ENCODE results near the gene IARS2. TPM values are rescaled to one million over a fixed set of nuclear protein-coding genes. Genes with fewer than 3 reads are reported as not detected.

Gene IARS2
- total RNA-seq, 1 experiment from 2014 or later: 72.9 TPM

GRCh38 chr1:220123889-220124288 is 30.0 kb downstream of the IARS2 start:
- H3K9me3 Mint-ChIP-seq: no peaks in the 10 kb centered on the region

More at GRCh38 chr1:220123889-220124288, 30.0 kb downstream of the IARS2 start:
- Histone ChIP-seq H3K23ac (ENCODE audit: insufficient read length, low read depth, low read length) (no peak overlapping the region), H3T11ph (ENCODE audit: low read length) (no peak overlapping the region), H4K91ac (ENCODE audit: insufficient read length, low read depth, low read length) (no peak overlapping the region), H2BK12ac (ENCODE audit: insufficient read length, low read depth, low read length) (no peak overlapping the region), H2BK20ac (ENCODE audit: low read depth, low read length, poor library complexity, severe bottlenecking) (no peak overlapping the region), H3K9me3 (ENCODE audit: control insufficient read depth, low read depth, low read length) (no peaks in the 10 kb centered on the region), H4K5ac (ENCODE audit: insufficient read length, low read depth, low read length) (no peak overlapping the region), H2AFZ (ENCODE audit: low read length) (no peak overlapping the region), H2BK120ac (ENCODE audit: low read depth, low read length, poor library complexity, severe bottlenecking) (no peak overlapping the region), H3K27ac (ENCODE audit: insufficient read length, low read depth, low read length) (no peak overlapping the region), H3K23me2 (ENCODE audit: insufficient read length, low read depth, low read length, poor library complexity, severe bottlenecking) (no peaks in the 10 kb centered on the region), H3K4me1 (ENCODE audit: insufficient read depth, low read length) (no peaks in the 10 kb centered on the region), H4K20me1 (ENCODE audit: control insufficient read depth, insufficient read depth, insufficient read length) (no peaks in the 10 kb centered on the region), H3K27me3 (ENCODE audit: insufficient read depth, low read length) (no peaks in the 10 kb centered on the region), H3K79me1 (ENCODE audit: insufficient read depth, low read depth, low read length, poor library complexity, severe bottlenecking) (no peaks in the 10 kb centered on the region), H3K9ac (ENCODE audit: extremely low read depth, insufficient read length, low read length) (no peak overlapping the region), H2AK5ac (ENCODE audit: insufficient read length, low read length) (no peak overlapping the region), H4K8ac (replicated peaks; ENCODE audit: insufficient read length, low read depth, low read length) (no peak overlapping the region), H3K14ac (ENCODE audit: insufficient read depth, low read length) (no peak overlapping the region), H2BK15ac (ENCODE audit: low read depth, low read length) (no peak overlapping the region), H2BK5ac (ENCODE audit: insufficient read length, low read length) (no peak overlapping the region), H3K4me2 (ENCODE audit: insufficient read depth, insufficient read length, low read length) (no peak overlapping the region), H3K56ac (ENCODE audit: insufficient read length, low read depth, low read length) (no peak overlapping the region), H3K4ac (ENCODE audit: low read depth, low read length) (no peak overlapping the region), H3K18ac (ENCODE audit: insufficient read length, low read depth, low read length) (no peak overlapping the region), H3K79me2 (ENCODE audit: insufficient read depth, low read length) (no peaks in the 10 kb centered on the region)
- no peak for DNase-seq
- Mint-ChIP-seq H3K4me1 (peaks cover 0 to 4% of the 10 kb centered on the region in 2 experiments; a peak in 1 of 4 replicates), H3K27ac (no peak overlapping the region), H3K27me3 (ENCODE audit: low read depth) (no peaks in the 10 kb centered on the region), H3K36me3 (ENCODE audit: insufficient read depth in 1 of 3, low read depth in 3 of 3) (peaks cover 2 to 18% (median 17%) of the 10 kb centered on the region in 3 experiments; a peak in 6 of 7 replicates), H3K4me3 (no peak overlapping the region)
- peak; percentile 56 for TF ChIP-seq CTCF (conservative IDR thresholded peaks at IDR 0.05)
